SK-N-SH treated with all-trans-retinoic acid at 6 μM for 48 hours (cell line): ENCODE results near the gene STRC.
"Not testable (repeated sequence)": the region's sequence is repeated elsewhere in the genome, so short reads cannot be mapped to it uniquely, and the experiment has no call there.

Experiments
- ATAC-seq: fragments of 200-7000 bp; cut with Tn5 transposase; 3 replicates; pipeline ENCODE4 v1.9.1; 2020; ENCODE audit warnings: mild to moderate bottlenecking, moderate library complexity
- ARNTL ChIP-seq: fragments of 450-650 bp; formaldehyde crosslinking; IDR thresholded peaks from 2 replicates; pipeline ENCODE4 v1.5.0; 2020; ENCODE audit warnings: low read depth, mild to moderate bottlenecking, moderate library complexity, borderline replicate concordance
- BACH2 ChIP-seq: fragments of 250-450 bp; sonication (Bioruptor Pico); IDR thresholded peaks from 2 replicates; pipeline ENCODE4 v1.9.0; 2021; ENCODE audit warnings: mild to moderate bottlenecking, borderline replicate concordance
- CREB5 ChIP-seq: fragments of 250-450 bp; sonication (Bioruptor Pico); IDR thresholded peaks from 2 replicates; pipeline ENCODE4 v1.5.1; 2020; ENCODE audit warnings: low read depth, mild to moderate bottlenecking, moderate library complexity
- ESRRG ChIP-seq: fragments of 250-450 bp; sonication (Bioruptor Pico); IDR thresholded peaks from 2 replicates; pipeline ENCODE4 v1.6.1; 2021; ENCODE audit warnings: mild to moderate bottlenecking
- GLIS3 ChIP-seq: fragments of 250-450 bp; sonication (Bioruptor Pico); IDR thresholded peaks from 2 replicates; pipeline ENCODE4 v1.5.0; 2020; ENCODE audit warnings: mild to moderate bottlenecking, moderate library complexity
- PATZ1 ChIP-seq: fragments of 250-450 bp; sonication (Bioruptor Pico); IDR thresholded peaks from 2 replicates; pipeline ENCODE4 v1.8.0; 2020; ENCODE audit warnings: mild to moderate bottlenecking, moderate library complexity, borderline replicate concordance
- PPARA ChIP-seq: fragments of 250-450 bp; sonication (Bioruptor Pico); IDR thresholded peaks from 2 replicates; pipeline ENCODE4 v1.5.0; 2020; ENCODE audit warnings: mild to moderate bottlenecking, borderline replicate concordance
- SNAI2 ChIP-seq: fragments of 250-450 bp; sonication (Bioruptor Pico); IDR thresholded peaks from 2 replicates; pipeline ENCODE4 v1.5.0; 2020; ENCODE audit warnings: mild to moderate bottlenecking, moderate library complexity
- TCF4 ChIP-seq: fragments of 250-450 bp; sonication (Bioruptor Pico); IDR thresholded peaks from 2 replicates; pipeline ENCODE4 v1.8.0; 2021; ENCODE audit warnings: mild to moderate bottlenecking, moderate library complexity, borderline replicate concordance
- ZC3H10 ChIP-seq: fragments of 250-450 bp; sonication (Bioruptor Pico); IDR thresholded peaks from 2 replicates; pipeline ENCODE4 v1.5.1; 2021; ENCODE audit warnings: mild to moderate bottlenecking, moderate library complexity
- ZNF565 ChIP-seq: fragments of 450-650 bp; formaldehyde crosslinking; conservative IDR thresholded peaks from 2 replicates; pipeline ENCODE4 v1.5.0; 2020; ENCODE audit warnings: low read depth, mild to moderate bottlenecking, moderate library complexity
- ZNF8 ChIP-seq: fragments of 450-650 bp; formaldehyde crosslinking; IDR thresholded peaks from 2 replicates; pipeline ENCODE4 v1.5.0; 2020; ENCODE audit warnings: mild to moderate bottlenecking, moderate library complexity
- TF ChIP-seq, protein P1 (sequence below): fragments of 250-450 bp; sonication (Bioruptor Pico); IDR thresholded peaks from 2 replicates; pipeline ENCODE4 v1.5.0; 2020; ENCODE audit warnings: mild to moderate bottlenecking, moderate library complexity
- TF ChIP-seq, protein P2 (sequence below): fragments of 250-450 bp; sonication (Bioruptor Pico); IDR thresholded peaks from 2 replicates; pipeline ENCODE4 v1.5.1; 2021; ENCODE audit warnings: mild to moderate bottlenecking, moderate library complexity
- TF ChIP-seq, protein P3 (sequence below): fragments of 250-450 bp; sonication (Bioruptor Pico); IDR thresholded peaks from 2 replicates; pipeline ENCODE4 v1.8.0; 2021; ENCODE audit warnings: low read depth, mild to moderate bottlenecking, moderate library complexity, borderline replicate concordance

STRC gene

GRCh38 chr15:43600200-43600599 lies 18.4 kb downstream of the STRC start:
- not testable (repeated sequence) for ATAC-seq

DNA sequence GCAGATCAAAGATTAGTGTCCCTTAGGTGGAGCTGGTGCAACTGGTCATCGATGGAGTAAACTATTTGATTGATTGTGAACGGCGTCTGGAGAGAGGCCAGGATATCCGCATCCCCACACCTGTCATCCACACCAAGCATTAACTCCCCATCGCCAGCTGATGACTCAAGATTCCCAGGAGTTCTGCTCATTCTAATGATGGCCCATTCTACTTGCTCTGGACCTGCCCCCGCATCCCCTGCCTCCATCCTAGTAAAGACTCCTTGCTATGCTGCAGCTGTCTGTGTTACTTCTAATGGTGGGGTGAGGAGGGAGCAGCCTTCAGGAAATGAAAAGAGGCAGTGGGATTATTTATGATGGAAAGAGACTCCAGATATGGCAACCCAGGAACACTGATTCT lies 19.5 kb downstream of the STRC start:
- ATAC-seq, result not testable (repeated sequence)

- ATAC-seq, result peak; percentile 50
Observed at GRCh38 chr15:43593328-43594190, 25.0 kb downstream of the STRC start, which contains the start of gene CKMT1B. CKMT1B (plus strand) TSS chr15:43594027; CDS start chr15:43594219, 192 bp downstream.

GRCh38 chr15:43592841-43593240 lies 25.8 kb downstream of the STRC start:
- ATAC-seq, result not testable (repeated sequence)

GRCh38 chr15:43589778-43590466 lies 28.7 kb downstream of the STRC start, which contains the start of gene PPIP5K1:
PPIP5K1 (minus strand) TSS chr15:43590208; CDS start chr15:43584504, 5,704 bp downstream.
- peak; percentile 98 for ATAC-seq

- ATAC-seq, result not testable (repeated sequence)
Observed at GRCh38 chr15:43574607-43575006, 44.0 kb downstream of the STRC start.

DNA sequence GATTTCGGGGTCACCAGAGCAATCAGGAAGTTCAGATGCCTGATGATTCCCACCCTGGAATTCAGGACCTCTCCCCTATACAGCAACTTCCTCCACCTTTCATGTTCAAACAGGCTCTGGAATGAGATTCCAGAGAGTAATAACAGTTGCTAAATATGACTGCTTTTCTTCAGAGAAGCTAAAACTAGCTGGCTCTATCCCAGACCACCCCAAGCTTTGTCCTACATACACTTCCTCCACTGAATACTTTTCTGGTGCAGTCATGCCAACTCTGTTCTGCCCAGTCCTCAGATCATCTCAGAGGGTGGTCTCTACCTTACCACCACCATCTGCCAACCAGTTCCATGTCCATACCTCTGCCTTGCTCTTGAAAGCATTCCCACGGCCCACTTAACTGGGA lies 52.0 kb downstream of the STRC start:
- ATAC-seq, result not testable (repeated sequence)

GRCh38 chr15:43563793-43564192 lies 54.8 kb downstream of the STRC start:
- not testable (repeated sequence) for ATAC-seq

GRCh38 chr15:43562753-43563152 lies 55.8 kb downstream of the STRC start:
- ATAC-seq, result not testable (repeated sequence)

DNA sequence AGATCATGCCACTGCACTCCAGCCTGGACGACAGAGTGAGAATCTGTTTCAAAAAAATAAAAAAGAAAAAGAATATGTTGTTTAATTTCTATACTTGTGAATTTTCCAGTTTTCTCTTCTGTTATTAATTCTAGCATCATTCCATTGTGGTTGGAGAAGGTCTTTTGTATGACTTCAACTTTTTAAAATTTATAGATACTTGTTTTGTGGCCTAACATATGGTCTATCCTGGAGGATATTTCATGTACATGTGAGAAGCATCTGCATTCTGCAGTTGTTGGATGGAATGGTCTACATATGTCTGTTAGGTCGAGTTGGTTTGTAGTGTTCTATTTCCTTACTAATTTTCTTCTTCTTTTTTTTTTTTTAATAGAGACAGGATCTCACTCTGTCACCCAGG lies 65.6 kb downstream of the STRC start:
- ATAC-seq, result no peak
- TF ChIP-seq PPARA (no peak), ZNF565 (CRISPR knock-in tag) (no peak), ZC3H10 (CRISPR knock-in tag) (no peak), TCF4 (no peak), ARNTL (CRISPR knock-in tag) (no peak), BACH2 (CRISPR knock-in tag) (no peak), ZNF8 (CRISPR knock-in tag) (no peak), PATZ1 (CRISPR knock-in tag) (no peak), ESRRG (no peak), CREB5 (CRISPR knock-in tag) (no peak), GLIS3 (no peak), SNAI2 (CRISPR knock-in tag) (no peak)
- TF ChIP-seq, protein P1, sequence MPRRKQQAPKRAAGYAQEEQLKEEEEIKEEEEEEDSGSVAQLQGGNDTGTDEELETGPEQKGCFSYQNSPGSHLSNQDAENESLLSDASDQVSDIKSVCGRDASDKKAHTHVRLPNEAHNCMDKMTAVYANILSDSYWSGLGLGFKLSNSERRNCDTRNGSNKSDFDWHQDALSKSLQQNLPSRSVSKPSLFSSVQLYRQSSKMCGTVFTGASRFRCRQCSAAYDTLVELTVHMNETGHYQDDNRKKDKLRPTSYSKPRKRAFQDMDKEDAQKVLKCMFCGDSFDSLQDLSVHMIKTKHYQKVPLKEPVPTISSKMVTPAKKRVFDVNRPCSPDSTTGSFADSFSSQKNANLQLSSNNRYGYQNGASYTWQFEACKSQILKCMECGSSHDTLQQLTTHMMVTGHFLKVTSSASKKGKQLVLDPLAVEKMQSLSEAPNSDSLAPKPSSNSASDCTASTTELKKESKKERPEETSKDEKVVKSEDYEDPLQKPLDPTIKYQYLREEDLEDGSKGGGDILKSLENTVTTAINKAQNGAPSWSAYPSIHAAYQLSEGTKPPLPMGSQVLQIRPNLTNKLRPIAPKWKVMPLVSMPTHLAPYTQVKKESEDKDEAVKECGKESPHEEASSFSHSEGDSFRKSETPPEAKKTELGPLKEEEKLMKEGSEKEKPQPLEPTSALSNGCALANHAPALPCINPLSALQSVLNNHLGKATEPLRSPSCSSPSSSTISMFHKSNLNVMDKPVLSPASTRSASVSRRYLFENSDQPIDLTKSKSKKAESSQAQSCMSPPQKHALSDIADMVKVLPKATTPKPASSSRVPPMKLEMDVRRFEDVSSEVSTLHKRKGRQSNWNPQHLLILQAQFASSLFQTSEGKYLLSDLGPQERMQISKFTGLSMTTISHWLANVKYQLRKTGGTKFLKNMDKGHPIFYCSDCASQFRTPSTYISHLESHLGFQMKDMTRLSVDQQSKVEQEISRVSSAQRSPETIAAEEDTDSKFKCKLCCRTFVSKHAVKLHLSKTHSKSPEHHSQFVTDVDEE (CRISPR knock-in tag), result no peak
- TF ChIP-seq, protein P2, sequence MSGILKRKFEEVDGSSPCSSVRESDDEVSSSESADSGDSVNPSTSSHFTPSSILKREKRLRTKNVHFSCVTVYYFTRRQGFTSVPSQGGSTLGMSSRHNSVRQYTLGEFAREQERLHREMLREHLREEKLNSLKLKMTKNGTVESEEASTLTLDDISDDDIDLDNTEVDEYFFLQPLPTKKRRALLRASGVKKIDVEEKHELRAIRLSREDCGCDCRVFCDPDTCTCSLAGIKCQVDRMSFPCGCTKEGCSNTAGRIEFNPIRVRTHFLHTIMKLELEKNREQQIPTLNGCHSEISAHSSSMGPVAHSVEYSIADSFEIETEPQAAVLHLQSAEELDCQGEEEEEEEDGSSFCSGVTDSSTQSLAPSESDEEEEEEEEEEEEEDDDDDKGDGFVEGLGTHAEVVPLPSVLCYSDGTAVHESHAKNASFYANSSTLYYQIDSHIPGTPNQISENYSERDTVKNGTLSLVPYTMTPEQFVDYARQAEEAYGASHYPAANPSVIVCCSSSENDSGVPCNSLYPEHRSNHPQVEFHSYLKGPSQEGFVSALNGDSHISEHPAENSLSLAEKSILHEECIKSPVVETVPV (CRISPR knock-in tag), result no peak
- TF ChIP-seq, protein P3, sequence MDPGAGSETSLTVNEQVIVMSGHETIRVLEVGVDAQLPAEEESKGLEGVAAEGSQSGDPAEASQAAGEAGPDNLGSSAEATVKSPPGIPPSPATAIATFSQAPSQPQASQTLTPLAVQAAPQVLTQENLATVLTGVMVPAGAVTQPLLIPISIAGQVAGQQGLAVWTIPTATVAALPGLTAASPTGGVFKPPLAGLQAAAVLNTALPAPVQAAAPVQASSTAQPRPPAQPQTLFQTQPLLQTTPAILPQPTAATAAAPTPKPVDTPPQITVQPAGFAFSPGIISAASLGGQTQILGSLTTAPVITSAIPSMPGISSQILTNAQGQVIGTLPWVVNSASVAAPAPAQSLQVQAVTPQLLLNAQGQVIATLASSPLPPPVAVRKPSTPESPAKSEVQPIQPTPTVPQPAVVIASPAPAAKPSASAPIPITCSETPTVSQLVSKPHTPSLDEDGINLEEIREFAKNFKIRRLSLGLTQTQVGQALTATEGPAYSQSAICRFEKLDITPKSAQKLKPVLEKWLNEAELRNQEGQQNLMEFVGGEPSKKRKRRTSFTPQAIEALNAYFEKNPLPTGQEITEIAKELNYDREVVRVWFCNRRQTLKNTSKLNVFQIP (CRISPR knock-in tag), result no peak
